GM18520 (cell line): ENCODE data around the gene TLE6.
"Not testable (repeated sequence)": the region's sequence is repeated elsewhere in the genome, so short reads cannot be mapped to it uniquely, and the experiment has no call there.

Experiments used
- ATAC-seq: cut with Tn5 transposase; IDR thresholded peaks from one replicate; pipeline ENCODE4 v1.9.1; 2021; ENCODE audit not compliant: unreplicated experiment

Gene TLE6

DNA sequence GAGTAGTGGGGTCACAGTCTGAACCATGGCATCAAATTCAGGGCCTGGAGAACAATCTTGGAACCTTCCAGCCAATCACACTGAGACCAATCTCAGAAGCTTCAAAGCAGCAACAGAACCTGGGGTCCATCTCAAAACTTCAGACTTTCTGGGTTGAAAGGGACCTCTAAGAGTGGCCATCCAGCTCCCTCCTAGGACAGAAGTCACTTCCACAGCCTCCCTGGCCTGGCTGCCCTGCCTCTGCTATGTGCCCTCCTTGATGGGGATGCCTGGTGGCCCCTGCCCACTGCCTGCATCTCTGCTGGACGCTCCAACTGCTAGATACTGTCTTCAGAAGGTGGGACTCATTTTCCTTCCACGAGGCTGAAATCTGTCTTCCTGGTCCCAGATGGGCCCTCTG, 49.9 kb downstream of the TLE6 start:
- no peak for ATAC-seq

DNA sequence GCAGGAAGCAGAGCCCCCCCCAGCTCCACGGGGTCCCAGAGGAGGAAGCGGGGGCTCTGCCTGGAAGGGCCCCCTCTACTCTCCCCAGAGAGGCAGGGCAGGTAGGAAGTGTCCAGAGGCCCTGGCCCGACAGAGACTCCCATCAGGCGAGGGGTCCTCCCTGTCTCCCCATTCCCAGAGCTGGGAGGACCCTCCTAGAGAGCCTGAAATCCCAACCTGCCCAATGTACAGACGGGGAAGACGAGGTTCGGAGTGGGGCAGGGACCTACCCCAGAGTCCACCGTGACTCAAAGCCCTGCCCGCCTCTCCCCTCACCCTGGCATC, 50.6 kb downstream of the TLE6 start:
- ATAC-seq, result no peak

DNA sequence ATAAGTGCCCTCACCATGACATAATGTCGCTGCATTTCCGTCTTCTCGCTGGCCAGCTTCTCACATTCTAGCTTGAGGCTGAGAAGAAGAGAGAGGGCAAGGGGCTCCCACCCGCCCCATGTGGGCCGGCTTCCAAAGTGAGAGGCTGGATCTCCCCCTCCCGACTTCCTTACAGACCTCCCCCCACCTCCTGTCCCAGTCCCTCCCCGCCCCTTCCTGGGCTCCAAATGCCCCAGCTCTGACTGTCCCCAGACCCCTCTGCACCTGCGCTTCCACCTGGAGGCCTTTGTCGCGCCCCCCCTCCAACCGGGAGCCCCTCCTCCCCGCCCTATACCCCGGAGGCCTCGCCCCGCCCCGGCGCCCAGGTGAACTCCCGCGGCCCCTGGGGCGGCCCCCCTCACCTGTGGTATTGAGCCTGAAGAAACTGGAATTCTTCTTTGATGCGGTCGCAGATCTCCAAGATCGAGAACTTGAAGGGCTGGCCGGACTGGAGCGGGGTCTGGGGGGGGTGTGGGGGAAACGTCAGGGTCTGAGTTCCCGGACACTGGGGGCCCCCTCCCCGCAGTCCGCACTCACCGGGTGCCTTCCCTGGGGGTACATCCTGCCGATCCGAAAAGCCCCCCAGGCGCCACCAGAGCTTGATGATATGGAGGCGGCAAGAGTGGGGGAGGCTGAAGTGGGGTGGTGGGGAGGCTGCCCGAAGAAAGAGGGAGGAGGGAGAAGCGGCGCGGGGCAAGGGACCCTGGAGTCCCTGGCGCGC, 51.1 kb downstream of the TLE6 start:
- ATAC-seq, result no peak

DNA sequence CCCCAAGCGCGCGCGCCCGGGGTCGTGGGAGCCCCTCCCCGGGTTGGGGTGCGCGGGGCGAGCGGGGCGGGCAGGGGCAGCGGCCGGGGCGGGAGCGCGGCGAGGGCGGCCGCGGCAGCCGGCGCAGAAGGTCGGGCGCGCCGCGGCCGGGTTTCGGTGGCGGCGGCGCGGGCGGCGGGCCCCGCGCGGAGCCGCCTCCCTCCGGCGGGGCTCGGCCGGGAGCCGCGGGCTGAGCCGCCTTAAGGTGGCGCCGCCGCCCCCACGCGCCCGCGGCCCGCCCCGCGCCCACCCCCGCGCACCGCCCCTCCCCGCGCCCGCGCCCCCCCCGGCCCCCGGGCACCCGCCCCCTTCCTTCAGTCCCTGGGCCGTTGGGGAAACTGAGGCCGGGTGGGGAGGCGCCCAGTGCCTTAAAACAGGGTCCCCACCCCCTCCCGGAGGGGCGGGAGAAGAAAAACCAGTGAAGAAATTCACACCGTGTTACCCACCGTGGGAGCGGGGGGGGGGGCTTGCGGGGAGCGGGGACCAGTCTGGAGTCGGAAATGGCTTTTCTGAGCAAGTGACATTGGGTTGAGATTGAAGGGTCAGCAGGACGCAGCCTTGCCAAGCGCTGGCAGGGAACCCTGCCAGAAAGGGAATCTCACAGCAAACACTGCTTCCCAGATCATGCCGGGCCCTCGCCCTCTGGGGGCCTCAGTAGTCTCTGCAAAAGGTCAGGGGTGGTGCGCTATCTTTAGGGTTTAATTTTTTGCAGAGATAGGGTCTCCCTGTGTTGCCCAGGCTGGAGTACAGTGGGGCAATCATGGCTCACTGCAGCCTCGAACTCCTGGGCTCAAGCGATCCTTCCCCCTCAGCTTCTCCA, 51.9 kb downstream of the TLE6 start, which contains the start of gene TLE2:
TLE2 (minus strand) TSS at position 216 of the 859 bp plus-strand sequence. CDS start 376 bp downstream, outside the sequence.
- no peak for ATAC-seq

DNA sequence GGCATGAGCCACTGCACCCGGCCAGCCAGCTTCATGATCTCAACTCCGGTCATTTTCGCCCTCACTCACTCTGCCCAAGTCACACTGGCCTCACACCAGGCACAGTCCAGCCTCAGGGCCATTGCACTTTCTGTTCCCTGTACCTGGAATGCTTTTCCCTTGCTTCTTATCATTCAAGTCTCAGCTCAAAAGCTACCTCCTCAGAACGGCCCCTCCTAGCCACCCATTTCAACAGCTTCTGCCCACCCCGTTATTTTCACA, 54.2 kb downstream of the TLE6 start:
- no peak for ATAC-seq

DNA sequence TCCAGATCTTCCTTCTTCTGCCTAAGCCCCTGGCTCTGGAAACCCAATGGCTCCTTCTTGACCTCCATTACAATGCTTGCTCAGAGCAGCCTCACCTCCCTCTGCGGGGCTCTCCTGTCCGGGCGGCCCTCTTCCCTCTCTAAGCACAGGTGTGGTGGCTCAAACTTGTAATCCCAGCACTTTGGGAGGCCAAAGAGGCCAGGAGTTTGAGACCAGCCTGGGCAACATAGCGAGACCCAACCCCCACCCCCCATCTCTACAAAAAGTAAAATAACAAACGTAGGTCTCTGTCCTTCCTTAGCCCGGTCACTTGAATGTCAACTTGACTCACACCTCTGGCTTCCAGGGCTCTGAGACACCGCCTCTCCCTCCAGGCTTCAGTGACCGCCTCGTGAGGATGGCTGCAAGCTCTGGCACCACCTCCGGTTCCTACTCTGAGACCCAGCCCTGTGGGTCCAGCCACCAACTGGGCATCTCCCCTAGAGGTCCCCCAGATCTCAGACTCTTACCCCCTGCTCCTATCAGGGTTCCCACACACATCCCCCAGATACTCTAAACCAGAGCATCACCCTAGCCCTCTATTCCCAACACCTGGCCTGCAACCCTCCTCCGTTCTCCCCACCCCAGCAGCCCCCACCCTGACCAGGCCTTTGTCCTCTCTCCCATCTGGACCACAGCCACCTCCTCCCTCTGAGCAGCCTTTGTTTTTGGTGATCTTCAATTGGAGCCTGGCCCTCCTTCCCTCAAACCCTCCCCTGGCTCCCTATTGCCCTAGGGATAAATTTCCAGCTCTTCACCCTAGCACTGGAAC, 56.4 kb downstream of the TLE6 start:
- ATAC-seq, result no peak

DNA sequence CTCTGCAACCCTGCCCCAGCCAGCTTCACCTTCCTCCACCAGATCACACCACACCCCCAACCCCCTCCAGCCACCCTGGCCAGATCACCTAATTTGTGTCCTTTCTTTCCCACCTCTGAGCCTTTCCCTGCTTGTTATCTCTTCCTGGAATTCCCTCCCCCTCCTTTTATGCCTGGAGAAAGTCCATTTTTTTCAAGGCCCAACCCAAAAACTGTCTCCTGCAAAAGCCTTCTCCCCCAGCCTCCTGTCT, 57.0 kb downstream of the TLE6 start:
- ATAC-seq, result no peak

DNA sequence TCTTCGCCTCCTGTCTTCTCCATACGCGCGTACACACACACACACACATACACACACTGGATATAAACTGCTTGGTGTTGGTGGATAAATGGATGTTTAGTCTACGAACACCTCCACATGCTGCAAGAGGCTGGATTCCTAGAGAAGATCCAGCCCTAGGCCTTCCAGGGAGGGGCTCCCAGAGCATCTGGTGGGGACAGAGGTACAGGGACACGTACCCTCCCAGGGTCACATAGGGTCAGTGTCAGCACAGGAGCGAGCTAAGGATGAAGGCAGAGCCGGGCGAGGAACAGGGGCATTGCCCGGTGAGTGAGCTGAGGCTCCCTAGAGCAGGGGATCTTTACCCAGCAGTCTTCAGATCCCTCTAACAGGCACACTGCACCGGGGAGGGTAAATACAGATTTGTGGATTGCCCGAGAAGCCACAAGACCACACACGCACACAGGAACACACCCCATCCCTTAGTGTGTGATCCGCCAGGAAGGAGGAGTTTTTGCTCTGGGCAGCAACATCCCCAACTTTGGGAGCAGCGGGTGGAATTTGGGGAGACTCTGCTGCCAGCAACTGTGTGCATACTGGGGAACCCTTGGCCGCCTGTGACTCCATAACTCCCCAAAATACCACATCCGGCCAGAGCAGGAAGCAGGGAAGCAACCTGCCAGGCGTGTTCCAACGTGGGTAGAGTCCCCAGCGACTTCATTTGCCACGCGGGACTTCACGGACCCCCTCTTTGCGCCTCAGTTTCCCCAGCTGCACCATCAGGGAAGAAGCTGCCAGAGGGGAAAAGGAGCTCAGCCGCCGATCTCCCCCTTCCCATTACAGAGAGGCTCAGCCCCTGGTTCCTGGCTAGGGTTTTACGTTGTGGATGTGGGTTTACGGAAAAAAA, 57.5 kb downstream of the TLE6 start:
- ATAC-seq, result no peak

DNA sequence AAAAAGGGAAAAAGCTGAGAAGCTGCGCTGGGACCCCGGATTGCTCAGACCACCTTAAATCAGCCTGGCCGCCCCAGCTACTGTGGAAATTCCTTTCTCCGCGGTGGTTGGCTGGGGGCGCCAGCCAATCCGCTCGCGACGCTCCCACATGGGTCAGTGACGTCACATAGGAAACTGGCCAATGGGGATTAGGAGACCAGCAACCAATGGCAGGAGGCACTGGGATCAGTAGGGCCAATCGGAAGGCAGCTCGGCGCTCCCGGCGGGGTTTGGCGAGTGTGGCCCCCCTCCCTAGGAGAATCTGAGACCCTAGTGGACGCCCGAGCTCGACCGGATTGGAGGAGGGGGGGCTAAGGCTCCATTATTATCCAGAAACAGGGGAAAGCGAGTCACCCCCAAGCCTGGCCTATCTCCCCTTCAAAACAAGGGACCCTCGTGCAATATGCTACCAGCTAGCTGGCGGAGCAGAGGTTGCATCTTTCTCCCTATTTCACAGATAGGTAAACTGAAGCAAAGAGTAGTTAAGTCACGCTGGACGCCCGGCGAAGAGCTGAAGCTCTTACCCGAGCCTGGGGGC, 58.3 kb downstream of the TLE6 start:
- peak; percentile 93 for ATAC-seq

DNA sequence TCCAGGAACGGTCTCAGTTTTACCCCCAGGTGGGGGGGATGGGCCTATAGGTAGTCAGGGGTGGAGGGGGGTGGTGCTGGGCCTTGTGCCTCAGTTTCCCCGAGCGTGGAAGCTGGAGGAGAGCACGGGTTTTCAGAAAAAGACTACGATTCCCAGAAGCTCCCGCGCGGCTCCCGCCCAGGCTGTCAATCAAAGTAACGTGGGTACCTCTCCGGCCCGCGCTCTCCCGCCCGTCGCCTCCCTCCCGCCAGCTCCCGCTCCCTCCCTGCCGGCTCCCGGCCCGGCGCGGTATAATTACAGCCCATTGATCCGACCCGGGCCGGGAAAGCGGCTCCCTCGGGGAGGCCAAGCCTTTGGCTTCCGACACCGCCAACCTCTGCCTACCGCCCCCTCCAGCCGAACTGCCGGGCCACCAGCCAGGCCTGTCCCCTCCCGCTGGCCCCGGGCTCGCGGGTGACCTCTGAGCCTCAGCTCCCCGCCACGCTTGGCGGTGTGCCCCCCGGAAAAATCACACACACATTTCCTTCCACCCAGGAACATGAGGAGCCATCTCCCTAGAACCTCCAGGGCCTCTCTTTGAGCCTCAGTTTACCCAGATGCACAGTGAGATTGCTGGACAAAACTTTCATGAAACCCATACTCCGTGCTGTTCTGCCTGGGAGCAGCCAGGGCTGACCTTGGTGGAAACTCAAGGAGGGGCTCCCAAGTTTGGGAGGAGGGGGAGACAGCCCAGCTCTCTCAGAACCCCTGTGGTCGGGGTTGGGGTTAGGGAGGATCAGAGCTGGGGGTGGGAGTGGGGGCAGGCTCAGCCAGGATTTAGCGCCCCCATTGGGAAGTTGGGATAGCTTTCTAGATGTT, 59.0 kb downstream of the TLE6 start:
- ATAC-seq, result no peak

DNA sequence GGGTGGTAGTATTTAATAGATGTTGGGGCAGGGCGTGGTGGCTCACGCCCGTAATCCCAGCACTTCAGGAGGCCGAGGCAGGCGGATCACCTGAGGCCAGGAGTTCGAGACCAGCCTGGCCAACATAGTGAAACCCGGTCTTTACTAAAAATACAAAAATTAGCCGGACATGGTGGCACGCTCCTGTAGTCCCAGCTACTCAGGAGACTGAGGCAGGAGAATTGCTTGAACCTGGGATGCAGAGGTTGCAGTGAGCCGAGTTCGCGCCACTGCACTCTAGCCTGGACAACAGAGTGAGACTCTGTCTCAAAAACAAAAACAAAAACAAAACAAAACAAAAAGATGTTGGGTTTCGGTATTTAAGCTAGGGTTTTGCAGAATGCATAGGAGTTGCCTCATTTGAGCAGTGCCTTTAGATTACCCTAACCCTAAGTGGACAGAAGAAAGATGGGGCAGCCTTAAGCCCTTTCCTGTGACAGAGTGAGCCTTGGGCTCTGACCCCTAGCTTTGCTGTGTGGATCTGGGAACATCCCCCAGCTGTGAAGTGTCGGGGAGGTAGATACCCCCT, 59.7 kb downstream of the TLE6 start:
- not testable (repeated sequence) for ATAC-seq

DNA sequence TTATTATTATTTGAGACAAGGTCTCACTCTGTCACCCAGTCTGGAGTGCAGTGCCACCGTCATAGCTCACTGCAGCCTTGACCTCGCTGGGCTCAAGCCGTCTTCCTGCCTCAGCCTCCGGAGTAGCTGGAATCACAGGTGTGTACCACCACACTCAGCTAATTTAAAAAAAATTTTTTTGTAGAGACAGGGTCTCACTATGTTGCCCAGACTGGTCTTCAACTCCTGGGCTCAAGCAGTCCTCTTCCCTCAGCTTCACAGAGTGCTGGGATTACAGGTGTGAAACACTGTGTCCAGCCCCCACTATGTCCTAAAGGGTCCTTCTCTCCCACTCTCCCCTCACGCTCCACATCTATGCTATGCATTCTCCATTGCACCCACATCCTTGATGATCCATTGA, 60.9 kb downstream of the TLE6 start:
- ATAC-seq, result no peak

DNA sequence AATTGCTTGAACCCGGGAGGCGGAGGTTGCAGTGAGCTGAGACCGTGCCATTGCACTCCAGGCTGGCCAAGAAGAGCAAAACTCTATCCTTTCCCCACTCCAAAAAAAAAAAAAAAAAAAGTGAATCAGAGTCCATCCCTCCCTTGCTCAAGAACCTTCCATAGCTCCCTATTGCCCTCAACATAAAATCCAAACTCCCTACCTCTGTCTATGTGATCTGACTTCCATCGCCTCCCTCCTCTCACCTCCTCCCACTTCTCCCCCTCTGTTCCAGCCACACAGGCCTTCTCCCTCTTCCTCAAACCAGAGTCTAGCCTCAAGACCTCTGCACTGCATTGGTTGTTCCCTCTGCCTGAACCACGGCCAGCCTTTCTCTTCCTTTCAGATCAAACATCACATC, 61.8 kb downstream of the TLE6 start:
- ATAC-seq, result no peak

DNA sequence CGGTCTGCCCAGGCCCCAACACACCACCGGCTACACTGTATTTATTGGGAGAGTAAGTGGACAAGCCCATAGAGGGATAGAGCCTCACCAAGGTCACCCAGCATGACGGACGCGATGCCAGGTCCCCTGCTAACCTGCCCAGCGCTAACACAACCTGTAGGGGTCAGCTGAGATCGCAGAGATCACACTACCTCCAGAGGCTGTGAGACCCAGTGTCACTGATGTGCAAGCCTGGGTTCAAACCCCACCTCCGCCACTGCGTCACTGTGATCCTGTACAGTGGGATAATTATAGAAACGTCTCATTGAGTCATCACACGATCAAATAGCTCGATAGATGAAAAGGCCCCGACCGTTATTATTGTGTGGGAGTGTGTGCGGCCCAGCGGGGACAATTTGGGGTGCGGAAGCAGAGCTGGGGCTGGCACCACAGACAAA, 62.3 kb downstream of the TLE6 start:
- no peak for ATAC-seq

DNA sequence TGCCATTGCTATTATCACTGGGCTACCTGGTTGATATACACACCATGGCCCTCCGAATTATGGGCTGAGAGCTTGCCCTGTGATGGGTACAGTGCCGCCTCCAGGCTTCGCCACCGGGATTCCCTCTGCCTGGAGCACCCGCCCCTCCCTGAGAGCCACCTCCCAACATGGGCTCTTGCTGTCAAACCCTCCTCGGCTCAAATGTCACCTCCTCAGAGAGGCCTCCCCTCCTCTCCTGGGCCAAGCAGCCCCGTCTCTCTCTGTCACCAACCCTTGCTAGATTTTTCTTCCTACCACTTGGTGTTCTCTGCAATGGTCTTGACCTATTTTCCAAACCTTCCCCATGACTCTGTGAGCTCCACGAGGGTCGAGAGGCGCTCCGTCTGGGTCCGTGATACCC, 64.0 kb downstream of the TLE6 start:
- no peak for ATAC-seq

DNA sequence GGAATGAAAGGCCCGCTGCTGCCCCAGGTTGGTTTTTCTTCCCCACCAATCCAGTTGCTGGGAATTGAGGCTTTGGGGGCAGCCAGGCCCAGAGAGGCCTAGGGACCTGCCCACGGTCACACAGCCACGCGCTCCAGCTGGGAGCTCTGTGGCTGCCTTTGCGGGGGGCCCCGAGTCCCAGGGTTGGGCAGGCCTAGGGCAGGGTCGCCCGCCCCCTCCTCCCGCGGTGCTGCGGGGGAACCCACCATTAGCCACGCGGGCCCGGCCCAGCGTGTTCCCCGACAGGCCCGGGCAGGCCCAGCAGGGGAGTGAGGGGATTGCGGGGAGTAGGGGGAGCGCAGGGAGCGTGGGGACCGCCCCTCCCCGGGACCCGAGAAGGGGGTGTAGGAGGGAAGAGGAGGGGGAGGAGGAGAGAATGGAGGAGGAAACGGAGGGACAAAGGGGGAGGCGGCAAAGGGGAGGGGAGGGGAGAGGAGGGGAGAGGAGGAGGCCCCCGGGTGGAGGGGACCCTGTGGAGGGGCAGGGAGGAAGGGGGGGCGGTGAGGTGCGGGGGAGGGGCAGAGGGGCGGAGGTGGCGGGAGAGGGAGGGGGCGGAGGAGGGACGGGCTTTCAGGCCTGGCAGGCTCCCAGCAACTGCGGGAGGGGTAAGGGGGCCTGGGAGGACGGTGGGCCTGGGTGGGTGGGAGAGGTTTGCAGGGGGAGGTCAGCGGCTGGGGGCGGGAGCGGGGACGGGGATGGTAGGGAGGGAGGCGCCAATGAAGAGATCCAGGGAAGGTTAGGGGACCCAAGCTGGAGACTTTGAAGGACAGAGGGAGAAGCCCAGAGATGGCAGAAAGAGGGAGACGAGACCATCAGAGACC, 64.6 kb downstream of the TLE6 start:
- no peak for ATAC-seq

DNA sequence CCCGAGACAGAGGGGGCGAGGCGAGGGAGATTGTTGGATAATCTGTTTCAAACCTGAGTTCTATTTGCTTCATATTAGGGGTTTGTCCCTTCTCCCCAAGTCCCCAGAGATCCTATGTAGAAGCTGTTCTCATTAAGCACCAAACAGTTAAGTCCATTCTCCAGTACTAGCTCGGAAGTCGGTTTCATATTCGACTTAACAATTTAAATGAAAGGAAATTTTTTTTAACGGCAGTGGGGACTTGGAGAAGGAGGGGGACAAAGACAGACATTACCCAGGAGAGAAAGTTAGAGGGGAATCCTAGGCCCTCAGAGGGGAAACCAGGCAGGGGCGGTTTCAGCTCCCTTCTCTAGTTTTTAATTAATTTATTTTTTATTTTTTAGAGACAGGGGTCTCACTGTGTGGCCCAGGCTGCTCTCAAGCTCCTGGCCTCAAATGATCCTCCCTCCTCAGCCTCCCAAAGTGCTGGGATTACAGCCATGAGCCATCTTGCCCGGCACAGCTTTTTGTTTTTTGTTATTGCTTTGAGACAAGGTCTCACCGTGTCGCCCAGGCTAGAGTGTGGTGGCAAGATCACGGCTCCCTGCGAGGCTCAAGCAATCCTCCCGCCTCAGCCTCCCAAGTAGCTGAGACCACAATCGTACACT, 65.4 kb downstream of the TLE6 start:
- ATAC-seq, result no peak
